ENCODE results near the gene IKZF3.

Gene IKZF3

DNA sequence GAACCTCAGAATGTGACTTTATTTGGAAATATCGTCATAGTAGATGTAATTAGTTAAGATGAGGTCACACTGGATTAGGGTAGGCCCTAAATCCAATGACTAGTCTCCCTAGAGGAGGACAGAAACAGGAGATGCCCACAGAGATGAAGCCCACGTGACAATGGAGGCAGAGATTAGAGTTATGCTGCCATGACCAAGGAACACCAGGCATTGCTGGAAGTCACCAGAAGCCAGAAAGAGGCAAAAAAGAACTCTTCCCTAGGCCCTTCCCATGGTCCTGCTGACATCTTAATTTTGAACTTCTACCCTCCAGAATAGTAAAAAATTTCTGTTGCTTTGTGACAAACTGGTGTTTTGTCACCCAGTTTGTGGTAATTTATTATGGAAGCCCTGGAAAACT is 49.6 kb downstream of the IKZF3 start:
- no peak for DNase-seq

DNA sequence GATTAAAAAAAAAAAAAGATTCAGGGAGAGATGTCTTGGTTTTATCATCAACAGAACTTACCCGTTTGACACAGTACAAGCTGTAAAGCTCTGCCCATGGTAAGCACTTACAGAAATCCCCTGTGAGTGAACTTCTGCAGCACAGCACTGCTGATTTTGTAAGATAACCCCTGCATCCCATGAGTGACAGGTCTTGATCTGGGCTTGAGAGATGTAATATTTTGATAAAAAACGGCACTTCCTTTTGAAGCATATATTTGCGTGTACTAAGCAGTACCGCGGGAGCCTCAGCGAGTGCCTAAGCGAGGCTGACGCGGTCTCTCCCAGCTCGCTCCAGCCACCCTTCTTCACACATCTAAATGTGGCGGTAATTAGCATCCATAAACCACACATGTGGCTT is 50.5 kb downstream of the IKZF3 start:
- DNase-seq, result peak; percentile 71

DNA sequence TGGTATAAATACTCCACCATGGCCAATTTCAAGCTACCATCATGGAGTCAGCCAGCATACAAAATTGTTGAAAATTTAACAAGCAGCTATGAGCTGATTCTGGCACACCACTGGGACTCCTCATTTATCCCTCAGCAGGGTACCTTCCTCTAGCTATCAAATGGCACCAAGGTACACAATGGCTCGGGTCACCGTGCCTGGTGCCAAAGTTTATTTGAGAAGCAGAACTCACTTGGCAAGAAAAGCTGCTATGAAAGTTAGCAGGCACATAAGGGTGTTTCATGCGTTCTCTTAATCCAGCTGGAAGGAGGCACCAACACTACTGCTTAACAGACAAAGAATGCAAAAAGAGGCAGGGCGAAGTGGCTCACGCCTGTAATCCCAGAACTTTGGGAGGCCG is 51.6 kb downstream of the IKZF3 start:
- DNase-seq, result no peak

DNA sequence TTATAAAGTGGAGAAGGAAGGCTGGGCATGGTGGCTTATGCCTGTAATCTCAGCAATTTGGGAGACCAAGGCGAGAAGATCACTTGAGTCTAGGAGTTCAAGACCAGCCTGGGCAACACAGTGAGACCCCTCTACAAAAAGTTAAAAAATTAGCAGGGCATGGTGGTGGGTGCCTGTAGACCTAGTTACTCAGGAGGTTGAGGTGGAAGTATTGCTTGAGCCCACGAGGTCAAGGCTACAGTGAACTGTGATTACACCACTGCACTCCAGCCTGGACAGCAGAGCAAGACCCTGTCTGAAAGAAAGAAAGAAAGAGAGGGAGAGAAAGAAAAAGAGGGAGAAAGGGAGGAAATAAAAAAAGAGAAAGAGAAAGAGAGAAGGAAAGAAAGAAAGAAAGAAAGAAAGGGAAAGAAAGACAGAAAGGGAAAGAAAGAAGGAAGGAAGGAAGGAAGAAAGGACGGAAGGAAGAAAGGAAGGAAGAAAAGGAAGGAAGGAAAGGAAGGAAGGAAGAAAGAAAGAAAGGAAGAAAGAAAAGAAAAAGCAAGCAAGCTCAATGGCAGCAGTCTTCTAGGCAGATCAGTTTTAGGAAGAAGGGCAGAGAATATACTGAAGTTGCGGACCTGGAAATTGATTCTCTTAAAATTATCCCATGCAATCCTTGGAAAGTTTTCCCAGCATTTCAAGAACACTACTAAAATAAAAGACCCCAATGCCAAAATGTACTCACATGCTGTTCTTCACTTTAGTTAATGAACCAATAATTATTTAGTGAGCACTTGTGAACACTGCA is 53.0 kb downstream of the IKZF3 start:
- DNase-seq, result no peak

DNA sequence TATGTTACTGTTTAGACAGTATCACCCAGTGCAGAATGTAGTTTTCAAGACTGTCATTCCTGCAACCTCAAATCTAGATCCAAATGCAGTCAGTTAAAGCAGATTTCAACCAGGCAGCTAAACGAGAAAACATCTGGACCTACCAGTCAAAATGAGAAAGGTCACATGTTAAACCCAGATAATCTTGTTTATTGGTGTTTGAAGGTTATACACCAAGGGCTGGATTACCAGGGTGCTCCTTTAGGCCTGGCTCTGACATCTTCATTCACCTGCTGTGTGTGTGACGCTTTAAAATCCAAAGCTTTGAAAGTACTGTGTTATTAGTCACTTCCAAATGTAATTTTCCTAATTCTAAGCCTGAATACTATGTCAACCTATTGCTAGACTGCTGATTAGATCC is 54.9 kb downstream of the IKZF3 start:
- DNase-seq, result no peak

DNA sequence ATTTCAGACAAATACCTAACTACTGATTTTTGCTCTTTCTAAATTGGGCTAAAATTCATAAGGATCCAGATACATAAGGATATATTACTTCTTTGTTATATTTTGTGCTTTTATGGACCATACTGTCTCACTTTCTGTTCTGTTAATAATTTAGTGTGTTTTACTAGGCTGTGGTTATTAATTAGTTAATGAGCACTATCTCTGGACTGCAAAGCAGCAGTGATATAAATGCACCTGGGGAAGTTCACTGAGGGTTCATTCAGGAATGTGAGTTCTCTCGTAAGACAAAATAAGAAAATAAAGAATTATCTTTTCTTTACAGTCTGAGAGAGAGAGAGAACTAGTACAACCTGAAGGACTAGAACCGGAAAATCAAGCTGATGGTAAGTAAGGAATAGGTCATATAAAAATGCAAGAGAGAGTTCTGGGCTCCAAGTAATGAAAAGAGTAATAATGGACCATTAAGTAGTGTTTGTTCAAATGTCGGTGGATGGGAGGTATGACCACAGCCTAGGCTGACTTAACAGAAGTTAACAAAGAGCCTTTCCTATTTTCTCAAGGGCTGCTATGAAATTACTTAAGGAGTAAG is 55.6 kb downstream of the IKZF3 start:
- no peak for DNase-seq

DNA sequence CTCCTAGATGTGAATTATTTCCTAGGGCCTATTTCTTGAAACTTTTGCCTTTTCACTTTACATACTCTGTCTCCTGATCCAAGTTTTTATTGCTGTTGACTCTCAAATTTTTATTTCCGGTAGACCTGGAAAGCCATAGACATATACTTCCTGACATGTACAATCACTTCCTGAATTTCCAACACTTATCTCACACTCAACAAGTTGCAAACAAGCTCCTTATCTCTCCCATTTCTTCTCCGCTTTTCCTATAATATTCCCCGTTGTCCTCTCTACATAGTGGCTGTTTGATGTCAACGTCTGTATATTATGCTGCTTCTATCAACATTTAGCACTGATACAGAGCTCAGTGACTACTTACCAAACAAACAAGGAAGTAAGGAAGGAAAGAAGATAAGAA is 59.3 kb downstream of the IKZF3 start:
- DNase-seq, result no peak

DNA sequence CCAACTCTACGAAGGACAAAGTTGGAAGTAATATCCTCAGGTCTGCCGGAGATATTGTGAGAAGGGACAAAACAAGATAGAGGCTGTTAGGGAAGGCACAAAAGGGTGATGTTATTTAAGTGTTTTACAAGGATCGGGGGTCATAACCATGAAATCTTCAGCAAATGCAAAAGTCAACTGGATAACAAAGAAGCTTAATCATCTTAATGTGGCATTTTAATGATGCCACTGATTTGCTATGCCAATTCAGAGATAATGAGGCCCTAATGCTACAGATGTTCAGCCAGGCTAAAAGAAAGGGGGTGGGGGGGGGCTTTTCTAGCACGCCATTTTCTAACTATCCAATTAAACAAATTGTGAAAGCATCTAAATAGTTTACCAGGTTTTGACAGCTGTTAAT is 63.1 kb downstream of the IKZF3 start:
- DNase-seq, result no peak

DNA sequence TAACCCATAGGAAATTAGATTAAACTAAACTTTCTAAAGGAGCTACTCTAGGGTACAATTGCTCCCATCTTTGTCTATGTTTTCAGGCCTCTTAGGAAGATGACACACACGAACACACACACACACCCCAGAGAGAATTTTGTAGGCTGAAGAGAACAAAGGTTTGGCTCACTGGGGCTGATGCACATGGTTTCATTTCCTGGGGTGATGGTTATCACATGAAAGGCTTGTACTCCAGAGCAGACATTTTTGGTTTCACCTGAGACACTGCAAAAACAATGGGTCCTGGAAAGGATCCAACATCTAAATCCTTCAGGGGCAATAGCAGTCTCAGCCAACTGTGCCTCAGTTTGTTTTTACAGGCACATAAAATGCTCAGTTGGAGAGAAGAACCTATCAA is 63.6 kb downstream of the IKZF3 start:
- peak; percentile 62 for DNase-seq

DNA sequence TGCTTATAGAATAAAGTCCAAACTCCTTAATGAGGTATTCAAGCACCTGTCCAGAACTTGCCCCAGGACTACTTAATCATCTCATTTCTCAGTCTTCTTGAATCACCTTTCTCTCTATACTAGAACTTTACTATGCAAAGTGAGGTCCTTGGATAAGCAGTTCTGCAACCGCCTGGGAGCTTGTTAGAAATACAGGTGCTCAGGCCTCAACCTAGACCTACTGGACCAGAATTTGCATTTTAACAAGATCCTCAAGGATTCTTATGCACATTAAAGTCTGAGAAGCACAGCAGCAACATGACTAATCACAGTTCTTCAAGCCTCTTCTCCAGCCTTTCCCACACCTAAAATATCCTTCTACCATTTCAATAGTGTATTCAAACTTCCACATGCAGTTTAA is 64.7 kb downstream of the IKZF3 start:
- DNase-seq, result no peak

DNA sequence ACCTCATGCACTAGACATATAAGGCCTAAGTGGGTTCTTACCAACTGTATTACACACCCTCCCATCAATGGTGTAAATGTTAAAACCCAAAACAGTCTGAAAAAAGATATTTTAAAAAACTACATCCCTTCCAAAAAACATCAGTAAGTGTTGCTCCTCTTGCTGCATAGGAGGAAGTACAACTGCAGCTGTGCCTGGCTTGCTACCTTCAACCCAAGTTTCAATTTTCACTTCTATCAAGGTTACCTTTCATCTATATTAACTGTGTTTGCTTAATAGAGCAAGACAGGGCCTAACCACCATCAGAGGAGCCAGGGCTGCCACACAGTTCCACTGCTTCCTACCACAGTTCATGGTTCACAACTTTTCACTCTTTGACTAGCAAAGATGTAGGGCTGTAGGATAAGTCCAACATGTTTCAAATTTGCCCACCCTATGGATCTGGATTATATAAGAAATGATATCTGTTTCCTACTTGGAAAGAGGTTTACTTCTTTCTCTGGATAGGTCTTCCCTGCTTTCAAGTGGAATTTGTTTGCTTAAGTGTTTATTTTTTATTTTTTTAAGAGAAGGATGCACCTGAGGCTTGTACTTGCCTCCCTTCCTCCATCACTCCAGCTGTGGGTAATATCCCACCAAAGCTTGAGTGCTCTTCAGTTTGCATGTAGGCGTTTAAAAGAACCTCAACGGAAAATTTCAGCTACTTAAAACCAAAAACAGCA is 69.7 kb downstream of the IKZF3 start:
- DNase-seq, result peak; percentile 47

DNA sequence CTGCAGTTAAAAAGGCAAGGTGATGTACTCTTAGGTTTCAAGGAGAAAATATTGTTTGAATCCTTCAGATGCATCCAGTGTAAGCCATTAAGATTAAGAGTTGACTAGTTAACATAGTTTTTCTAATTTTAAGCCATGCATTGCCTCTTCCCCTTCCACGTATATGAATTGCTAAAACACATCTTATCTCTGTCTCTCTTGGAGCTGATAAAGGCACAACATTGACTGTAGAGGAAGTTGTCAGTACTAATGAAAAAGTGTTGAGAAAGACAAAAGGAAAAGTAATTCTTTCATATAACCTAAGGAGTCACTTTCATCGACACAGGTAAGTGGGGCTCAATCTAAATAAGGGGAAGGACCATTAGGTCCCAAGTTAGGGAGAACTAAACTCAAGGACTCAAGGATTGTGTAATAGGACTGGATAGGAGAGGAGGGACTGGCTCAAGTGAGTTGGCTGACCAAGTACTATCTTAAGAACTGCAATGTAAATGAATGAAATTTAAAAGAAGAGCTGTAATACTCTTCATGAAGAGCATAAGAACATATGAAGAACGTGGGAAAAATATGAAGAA is 70.7 kb downstream of the IKZF3 start:
- DNase-seq, result no peak

DNA sequence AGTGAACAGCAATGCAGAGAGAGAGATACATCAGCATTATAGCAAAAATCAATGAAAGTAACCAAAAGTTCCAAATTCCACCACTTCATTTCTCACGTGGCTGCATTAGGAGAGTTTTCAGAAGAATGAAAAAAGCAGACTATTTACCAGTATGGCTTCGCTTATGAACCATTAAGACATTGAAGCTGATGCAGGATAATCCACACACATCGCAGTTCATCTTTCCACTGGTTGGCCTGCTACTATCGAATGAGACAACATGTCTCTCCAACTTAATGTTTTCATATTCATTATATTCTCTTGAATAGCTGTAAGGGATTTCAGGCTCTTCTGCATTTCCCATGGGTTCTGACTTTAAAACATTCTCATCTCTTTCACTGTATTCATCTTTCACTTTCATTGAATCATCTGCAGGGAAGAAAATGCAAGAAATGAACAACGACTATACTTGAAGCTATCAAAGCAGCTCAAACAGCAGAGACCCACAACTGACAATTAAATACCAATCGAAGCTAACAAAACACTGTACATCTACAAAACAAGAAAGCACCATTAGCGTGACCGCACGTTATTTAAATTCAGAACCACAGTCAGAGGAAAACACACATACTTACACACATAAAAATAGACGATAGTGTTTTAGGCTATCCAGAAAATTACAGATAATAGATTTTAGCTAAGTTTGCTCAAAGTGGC is 71.4 kb downstream of the IKZF3 start:
- DNase-seq, result no peak

DNA sequence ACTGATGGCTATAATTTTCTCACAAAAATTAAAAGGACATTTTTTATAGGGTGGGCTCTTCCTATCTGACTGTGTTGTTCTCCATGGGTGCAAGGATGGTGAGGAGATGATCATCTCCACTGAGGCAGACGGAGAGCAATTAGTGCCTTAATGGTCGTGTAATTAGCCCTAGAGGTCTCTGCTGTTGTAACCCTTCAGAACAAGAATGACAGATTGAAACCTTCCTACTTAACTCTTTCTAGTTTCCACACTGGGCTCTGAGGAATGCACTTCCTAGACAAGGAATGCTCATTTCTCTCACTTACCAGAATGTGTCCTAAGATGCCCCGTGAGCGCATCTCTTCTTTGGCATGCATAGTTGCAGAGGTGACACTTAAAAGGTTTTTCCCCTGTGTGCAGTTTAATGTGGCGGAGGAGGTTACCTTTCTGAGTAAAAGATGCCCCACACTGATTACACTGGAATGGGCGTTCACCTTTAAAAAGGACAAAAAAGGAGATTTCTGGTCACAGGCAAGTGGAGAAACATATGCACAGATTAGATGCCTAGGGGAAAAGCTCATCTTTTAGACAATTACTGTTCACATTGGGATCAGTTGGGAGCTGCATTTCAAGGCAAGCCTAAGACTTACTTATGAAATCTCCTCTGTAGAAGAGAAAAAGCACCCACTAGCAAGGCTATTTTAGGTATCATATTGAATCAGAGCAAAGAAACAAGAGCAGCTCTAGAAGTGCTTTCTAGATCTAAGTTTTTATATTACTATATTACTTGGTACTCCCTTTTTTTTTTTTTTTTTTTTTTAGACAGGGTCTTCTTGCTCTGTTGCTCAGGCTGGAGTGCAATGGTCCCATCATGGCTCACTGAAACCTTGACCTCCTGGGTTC is 72.8 kb downstream of the IKZF3 start:
- peak; percentile 33 for DNase-seq

DNA sequence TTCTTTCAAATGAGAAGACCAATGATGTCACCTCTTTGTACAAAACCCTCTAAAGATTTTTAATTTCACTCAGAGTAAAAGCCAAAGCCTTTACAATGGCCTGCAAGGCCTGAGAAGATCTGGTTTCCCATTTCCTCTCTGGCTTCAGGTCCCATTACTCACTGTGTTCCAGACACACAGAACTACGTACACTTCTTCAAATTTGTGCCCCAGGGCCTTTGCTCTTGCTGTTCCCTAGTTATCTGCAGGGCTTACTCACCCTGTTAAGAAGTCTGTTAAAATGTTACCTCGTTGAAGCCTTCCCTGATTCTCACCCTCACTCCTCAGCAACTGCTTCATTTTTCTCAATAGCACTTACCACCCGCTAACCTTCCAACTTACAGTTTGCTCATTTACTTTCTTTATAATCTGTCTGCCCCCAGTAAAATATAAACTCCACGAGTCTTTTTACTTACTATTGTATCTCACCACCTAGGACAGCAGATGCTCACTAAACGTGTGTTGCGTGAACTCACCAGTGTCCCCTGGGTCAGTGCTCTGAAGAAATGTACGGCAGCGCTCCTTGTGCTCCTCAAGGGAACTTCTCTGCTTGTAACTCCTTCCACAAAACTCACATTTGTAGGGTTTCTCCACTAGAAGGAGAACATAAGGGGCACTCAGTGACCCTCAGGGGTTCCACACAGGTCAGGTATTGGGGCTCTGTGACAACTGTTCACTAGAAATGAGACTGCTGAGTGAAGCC is 76.2 kb downstream of the IKZF3 start:
- DNase-seq, result no peak

DNA sequence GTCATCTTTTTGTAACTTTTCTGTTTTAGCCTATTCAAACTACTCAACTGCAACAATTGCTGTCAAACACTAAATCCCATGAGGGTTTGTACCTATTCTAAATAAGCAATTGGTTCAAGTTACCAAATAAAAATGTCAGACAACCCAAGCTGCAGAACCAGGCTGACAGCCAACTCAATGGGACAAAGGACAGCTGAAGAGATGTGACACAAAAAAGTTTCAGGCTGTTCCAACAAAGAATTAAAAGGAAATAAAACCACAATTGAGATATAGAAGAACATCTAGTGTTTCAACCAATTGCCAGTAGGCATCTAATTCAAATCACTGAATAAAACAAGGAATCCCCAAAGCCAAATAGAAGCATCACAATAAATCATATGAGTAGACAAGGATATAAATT is 77.1 kb downstream of the IKZF3 start:
- DNase-seq, result no peak

DNA sequence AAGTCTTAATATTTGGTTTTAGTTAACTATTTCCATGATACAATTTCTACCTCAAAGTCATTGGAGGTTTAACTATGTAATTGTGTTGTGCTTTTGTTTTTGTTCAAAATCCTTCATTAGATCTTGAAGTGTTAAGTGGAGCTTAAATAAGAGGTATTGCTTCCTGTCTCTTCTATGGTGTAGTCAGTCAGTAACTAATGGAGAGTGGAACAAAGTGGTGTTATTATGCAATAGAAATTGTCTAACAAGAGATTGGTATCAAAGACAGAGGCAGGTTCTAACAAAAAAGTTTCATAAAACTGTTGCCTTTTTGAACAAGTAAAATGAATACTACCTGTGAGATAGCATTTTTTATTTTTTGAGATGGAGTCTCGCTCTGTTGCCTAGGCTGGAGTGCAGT is 81.1 kb downstream of the IKZF3 start:
- no peak for DNase-seq

DNA sequence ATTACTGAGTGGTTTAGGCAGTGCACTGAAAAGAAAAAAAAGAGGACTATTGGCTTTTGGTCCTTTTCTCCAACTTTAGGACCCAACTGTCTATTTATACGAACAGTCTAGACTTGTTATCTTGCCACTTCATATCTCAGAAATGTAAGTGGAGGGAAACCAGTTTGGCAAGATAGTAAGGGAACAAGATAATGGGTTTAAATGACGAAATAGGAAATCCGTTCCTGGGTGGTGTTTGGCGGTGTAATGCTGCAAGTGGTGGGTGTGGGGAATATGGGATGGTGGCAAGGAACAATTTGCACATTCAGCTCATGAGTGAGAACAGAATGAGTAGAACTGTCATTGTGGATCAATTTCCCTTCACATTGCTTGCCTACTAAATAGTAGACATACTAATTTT is 81.6 kb downstream of the IKZF3 start:
- DNase-seq, result no peak

DNA sequence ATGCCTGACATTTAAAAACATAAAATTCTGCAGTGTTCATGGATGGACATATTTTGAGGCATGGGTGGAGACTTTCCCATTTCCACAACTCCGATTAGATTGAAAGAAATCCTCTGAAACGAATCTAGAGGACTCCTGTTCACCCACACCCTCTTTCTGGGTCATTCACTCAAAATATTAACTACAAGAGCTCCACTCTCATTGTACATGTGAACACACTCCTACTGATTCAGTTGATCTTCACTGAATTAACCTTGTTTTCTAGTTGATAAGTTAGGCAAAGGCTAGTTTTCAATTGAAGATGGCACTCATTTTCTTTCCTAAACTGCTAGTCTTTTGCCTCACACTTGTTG is 82.3 kb downstream of the IKZF3 start:
- no peak for DNase-seq

DNA sequence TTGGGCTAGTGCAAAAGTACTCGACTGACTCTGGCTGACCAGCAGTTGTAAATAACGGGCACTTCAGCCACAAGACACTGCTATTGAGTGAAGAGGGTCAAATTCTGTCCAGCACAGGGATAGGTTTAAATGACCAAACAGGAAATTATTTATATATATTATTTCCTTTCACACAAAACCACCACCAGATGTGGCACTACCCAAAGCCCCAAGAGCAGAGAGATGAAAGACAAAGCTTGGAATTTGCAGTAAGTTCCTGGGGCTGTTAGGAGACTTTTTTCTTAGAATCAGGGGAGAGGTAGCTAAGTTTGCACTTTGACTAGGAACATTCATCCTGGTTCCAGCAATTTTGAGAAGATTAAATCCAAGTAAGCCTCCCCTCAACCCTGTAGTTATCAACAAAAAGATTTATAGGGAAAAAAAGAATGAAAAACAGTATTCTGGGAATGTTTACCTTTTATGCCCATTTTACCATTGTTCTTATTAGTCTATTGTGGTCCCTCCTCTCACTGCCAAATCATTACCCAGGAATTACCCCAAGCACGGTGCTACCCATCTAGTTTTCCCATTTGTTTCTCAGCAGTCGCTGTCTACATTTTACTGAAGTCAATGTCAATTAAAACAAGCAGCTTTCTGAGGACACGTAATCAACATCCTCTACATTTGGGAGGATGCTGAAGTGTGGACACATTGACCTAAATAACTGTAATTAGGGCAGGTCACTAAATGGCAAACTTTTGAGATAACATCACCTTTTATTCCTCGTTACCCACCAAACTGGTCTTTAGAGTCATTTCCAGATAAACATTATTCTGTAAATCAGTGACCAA is 82.9 kb downstream of the IKZF3 start:
- no peak for DNase-seq

Data from CD4-positive, alpha-beta T cell treated with Interleukin-15 for 1 hour (primary cell).